GM23338 (cell line): ENCODE measurements around the gene ACSF3. TPM values are rescaled to one million over a fixed set of nuclear protein-coding genes. Genes with fewer than 3 reads are reported as not detected.

Source experiments
- CREB1 ChIP-seq: fragments of 250-450 bp; sonication (Bioruptor Pico); IDR thresholded peaks from 2 replicates; pipeline ENCODE4 v1.5.0; 2020; ENCODE audit warnings: low read depth, mild to moderate bottlenecking, moderate library complexity
- EZH2 ChIP-seq: fragments of 200-600 bp; sonication (generic); IDR thresholded peaks from one replicate; pipeline ENCODE4 v1.8.0; 2017; ENCODE audit warnings: antibody characterized with exemption, mild to moderate bottlenecking, low read depth; ENCODE audit not compliant: unreplicated experiment
- ZNF462 ChIP-seq: fragments of 250-450 bp; sonication (Bioruptor Pico); IDR thresholded peaks from 2 replicates; pipeline ENCODE4 v1.5.0; 2020; ENCODE audit warnings: mild to moderate bottlenecking, moderate library complexity
- polyA plus RNA-seq: library from polyadenylated mRNA; unstranded; fragments of >200 nt; fragmentation: Nextera tagmentation; extraction: Ambion mirVana; gene quantifications from 2 replicates; pipeline ENCODE4 v1.2.1, GENCODE V29; 2016
- total RNA-seq: library from RNA; depleted of rRNA; stranded (reverse); fragments of >200 nt; shearing (Covaris generic); gene quantifications from 2 replicates; pipeline ENCODE4 v1.2.3, GENCODE V29; 2014
- TF ChIP-seq, protein P1 (sequence below): IDR thresholded peaks from 2 replicates; pipeline ENCODE4 v1.6.1; 2016; ENCODE audit warnings: antibody characterized with exemption
- TF ChIP-seq, protein P2 (sequence below): IDR thresholded peaks from one replicate; pipeline ENCODE4 v1.6.1; 2018; ENCODE audit warnings: antibody characterized with exemption; ENCODE audit not compliant: unreplicated experiment

ACSF3 gene
- total and polyA plus RNA-seq, 2 experiments from 2014 or later: 12.8 to 23.1 TPM

- TF ChIP-seq ZNF462 (CRISPR knock-in tag) (no peak), EZH2 (no peak), CREB1 (CRISPR knock-in tag) (no peak)
- TF ChIP-seq, protein P1, sequence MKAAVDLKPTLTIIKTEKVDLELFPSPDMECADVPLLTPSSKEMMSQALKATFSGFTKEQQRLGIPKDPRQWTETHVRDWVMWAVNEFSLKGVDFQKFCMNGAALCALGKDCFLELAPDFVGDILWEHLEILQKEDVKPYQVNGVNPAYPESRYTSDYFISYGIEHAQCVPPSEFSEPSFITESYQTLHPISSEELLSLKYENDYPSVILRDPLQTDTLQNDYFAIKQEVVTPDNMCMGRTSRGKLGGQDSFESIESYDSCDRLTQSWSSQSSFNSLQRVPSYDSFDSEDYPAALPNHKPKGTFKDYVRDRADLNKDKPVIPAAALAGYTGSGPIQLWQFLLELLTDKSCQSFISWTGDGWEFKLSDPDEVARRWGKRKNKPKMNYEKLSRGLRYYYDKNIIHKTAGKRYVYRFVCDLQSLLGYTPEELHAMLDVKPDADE: no peak
- TF ChIP-seq, protein P2, sequence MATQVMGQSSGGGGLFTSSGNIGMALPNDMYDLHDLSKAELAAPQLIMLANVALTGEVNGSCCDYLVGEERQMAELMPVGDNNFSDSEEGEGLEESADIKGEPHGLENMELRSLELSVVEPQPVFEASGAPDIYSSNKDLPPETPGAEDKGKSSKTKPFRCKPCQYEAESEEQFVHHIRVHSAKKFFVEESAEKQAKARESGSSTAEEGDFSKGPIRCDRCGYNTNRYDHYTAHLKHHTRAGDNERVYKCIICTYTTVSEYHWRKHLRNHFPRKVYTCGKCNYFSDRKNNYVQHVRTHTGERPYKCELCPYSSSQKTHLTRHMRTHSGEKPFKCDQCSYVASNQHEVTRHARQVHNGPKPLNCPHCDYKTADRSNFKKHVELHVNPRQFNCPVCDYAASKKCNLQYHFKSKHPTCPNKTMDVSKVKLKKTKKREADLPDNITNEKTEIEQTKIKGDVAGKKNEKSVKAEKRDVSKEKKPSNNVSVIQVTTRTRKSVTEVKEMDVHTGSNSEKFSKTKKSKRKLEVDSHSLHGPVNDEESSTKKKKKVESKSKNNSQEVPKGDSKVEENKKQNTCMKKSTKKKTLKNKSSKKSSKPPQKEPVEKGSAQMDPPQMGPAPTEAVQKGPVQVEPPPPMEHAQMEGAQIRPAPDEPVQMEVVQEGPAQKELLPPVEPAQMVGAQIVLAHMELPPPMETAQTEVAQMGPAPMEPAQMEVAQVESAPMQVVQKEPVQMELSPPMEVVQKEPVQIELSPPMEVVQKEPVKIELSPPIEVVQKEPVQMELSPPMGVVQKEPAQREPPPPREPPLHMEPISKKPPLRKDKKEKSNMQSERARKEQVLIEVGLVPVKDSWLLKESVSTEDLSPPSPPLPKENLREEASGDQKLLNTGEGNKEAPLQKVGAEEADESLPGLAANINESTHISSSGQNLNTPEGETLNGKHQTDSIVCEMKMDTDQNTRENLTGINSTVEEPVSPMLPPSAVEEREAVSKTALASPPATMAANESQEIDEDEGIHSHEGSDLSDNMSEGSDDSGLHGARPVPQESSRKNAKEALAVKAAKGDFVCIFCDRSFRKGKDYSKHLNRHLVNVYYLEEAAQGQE: no peak
Measured at GRCh38 chr16:89055894-89056555, 37.6 kb upstream of the ACSF3 start (continued).
